ENCODE data around the gene DAGLA.
"Not testable (repeated sequence)": the region's sequence is repeated elsewhere in the genome, so short reads cannot be mapped to it uniquely, and the experiment has no call there.

The DAGLA gene, protein sequence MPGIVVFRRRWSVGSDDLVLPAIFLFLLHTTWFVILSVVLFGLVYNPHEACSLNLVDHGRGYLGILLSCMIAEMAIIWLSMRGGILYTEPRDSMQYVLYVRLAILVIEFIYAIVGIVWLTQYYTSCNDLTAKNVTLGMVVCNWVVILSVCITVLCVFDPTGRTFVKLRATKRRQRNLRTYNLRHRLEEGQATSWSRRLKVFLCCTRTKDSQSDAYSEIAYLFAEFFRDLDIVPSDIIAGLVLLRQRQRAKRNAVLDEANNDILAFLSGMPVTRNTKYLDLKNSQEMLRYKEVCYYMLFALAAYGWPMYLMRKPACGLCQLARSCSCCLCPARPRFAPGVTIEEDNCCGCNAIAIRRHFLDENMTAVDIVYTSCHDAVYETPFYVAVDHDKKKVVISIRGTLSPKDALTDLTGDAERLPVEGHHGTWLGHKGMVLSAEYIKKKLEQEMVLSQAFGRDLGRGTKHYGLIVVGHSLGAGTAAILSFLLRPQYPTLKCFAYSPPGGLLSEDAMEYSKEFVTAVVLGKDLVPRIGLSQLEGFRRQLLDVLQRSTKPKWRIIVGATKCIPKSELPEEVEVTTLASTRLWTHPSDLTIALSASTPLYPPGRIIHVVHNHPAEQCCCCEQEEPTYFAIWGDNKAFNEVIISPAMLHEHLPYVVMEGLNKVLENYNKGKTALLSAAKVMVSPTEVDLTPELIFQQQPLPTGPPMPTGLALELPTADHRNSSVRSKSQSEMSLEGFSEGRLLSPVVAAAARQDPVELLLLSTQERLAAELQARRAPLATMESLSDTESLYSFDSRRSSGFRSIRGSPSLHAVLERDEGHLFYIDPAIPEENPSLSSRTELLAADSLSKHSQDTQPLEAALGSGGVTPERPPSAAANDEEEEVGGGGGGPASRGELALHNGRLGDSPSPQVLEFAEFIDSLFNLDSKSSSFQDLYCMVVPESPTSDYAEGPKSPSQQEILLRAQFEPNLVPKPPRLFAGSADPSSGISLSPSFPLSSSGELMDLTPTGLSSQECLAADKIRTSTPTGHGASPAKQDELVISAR

DNA sequence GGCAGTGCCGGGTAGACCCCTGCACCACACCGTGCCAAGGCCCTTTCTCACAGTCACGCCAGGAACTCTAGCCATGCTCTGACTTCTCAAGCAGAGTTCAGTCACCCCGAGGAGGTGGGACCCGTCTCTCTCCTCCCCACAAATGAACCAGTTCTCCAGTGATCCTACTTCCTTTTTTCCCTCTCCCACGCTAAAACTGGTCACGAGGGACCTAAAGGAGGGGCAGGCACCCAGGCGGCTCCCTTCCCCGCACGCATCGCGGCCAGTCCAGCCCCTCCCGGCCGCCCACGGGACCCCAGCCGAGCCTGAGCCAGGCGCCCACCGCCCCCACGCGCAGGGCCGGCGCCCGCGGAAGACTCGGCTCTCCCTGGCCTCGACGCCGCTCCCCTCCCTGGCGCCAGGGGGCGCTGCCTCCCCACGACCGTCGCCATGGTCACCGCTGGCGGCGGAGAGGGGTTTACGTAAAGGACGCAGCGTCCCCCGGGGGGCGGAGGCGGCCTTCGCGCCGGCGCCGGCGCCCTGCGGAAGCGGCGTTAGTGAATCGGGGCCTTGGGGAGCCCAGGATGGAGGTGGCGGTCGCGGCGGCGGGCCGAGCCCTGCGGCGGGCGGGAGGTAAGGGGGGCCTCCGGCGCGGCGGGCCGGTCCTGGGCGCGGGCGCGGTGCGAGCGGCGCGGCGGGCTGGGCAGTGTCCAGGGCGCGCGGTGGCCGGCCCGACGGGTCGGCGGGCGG, at the start of gene DAGLA:
DAGLA (plus strand) TSS at position 499 of the 729 bp plus-strand sequence. CDS start 39,765 bp downstream, outside the sequence.
- peak; percentile 20 for DNase-seq

DNA sequence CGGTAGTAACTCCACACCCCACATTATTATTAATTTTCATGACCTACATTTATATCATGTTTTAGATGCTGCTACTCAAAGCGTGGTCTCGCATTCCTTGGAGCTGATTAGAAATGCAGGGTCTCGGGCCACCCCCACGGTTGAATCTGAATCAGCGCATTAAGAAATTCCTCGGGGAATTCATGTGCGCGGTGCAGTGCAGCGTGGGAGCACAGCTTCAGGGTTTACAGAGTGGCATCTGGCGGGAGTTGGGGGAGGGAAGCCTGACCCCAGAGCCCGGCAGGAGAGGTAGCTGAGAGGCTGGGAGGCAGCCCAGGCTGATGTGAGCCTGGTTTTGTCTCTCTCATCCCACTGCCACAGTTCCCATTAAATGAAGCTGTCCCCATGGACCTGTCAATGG, 48.1 kb upstream of the DAGLA start:
- no peak for DNase-seq

DNA sequence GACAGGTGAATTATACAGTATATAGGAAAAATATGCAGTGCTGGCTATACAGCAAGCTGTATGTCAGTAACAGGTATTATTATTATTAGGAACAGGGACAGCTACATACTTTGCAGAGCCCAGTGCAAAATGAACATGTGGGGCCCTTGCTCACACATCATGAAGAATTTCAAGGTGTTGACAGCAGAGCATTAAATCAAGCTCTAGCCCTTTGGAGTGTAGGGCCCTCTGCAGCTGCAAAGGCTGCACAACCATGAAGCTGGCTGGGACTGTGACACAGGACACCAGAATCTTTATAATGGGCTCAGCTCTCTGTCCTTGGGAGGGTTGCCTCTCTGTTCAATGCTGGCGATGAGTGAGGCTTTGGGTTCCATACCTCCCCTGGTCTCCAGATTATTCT, 44.9 kb upstream of the DAGLA start:
- no peak for DNase-seq

DNA sequence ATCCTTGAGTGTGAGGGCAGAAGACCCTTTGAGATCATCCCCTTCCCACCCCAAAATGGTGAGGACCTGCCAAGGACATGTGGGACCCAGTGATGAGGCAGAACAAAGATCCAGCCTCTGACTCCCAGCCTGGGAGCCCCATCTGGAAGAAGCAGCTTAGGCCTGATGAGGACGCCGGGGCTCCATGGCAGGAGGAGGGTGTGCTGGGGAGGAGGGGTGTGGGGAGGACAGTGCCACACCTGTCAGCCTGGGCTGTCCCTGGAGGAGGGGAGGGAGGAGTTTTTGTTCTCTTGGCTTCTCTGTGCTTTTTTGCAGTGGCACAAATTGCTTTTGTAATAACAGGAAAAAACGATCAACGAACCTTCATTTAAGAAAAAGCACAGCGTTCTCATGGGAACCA, 44.4 kb upstream of the DAGLA start:
- DNase-seq, result no peak

DNA sequence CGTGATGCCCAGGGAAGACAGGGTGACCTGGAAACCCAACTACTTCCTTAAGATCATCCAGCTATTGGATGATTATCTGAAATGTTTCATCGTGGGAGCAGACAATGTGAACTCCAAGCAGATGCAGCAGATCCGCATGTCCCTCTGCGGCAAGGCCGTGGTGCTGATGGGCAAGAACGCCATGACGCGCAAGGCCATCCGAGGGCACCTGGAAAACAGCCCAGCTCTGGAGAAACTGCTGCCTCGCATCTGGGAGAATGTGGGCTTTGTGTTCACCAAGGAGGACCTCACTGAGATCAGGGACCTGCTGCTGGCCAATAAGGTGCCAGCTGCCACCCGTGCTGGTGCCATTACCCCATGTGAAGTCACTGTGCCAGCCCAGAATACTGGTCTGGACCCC, 43.5 kb upstream of the DAGLA start:
- no peak for DNase-seq

DNA sequence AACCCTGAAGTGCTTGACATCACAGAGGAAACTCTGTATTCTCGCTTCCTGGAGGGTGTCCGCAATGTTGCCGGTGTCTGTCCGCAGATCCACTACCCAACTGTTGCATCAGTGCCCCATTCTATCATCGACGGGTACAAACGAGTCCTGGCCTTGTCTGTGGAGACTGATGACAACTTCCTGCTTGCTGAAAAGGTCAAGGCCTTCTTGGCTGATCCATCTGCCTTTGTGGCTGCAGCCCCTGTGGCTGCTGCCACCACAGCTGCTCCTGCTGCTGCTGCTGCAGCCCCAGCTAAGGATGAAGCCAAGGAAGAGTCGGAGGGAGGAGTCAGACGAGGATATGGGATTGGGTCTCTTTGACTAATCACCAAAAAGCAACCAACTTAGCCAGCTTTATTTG, 42.9 kb upstream of the DAGLA start:
- no peak for DNase-seq

DNA sequence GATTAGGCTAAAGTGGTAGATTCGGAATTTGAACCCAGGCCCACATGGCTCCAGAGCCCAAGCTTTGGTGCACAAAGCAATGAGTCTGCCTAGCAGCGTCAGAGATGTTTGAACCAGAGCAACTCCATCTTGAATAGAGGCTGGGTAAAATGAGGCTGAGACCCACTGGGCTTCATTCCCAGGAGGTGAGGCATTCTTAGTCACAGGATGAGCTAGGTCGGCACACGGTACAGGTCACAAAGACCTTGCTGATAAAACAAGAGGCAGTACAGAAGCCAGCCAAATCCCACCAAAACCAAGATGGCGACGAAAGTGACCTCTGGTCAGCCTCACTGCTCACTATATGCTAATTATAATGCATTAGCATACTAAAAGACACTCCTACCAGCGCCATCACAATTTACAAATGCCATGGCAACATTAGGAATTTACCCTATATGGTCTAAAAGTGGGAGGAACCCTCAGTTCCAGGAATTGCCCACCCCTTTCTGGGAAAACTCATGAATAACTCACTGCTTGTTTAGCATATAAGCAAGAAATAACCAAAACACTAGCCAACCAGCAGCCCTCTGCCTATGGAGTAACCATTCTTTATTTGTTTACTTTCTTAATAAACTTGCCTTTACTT, 40.3 kb upstream of the DAGLA start:
- no peak for DNase-seq

DNA sequence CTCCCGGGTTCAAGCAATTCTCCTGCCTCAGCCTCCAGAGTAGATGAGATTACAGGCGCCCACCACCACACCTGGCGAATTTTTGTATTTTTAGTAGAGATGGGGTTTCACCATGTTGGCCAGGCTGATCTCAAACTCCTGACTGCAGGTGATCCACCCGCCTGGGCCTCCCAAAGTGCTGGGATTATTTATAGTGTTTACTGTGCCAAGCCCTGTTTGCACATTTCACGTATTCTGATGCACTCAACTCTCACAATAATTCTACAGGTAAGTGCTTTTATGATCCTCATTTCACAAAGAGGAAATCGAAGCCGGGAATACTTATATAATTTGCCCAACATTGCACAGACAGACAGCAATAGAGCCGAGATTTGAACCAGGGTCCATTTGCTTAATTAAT, 38.0 kb upstream of the DAGLA start:
- no peak for DNase-seq

DNA sequence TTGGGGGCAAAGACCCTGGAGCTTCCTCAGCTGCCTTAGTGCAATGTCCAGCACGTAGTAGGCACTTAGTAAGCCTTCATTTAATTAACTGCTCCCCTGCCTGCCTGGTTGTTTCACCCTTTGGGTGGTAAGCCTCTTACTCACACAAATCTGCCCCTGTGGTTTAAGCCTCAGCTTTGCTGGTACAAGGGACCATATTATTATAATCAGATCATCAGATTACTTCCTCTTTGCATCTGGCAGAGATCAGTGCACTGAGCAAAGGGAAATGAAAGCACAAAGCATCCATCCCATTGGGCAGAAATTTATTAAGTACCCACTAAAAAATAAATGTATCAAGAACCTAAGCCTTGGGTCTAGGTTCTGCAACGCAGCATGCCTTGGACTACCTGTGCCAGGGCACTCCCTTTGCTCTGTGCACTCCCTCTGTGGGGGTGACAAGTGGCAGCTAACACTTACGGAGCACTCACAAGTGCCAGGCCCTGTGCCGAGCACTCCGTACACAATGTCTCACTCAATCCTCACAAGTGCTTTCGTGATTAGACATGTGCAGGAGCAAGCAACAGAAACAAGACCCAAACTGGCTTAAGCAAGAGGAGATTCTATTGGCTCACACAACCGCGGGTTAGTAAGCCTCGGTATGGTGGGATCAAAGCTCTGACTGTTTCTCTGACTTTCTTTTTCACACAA, 34.9 kb upstream of the DAGLA start:
- DNase-seq, result no peak

DNA sequence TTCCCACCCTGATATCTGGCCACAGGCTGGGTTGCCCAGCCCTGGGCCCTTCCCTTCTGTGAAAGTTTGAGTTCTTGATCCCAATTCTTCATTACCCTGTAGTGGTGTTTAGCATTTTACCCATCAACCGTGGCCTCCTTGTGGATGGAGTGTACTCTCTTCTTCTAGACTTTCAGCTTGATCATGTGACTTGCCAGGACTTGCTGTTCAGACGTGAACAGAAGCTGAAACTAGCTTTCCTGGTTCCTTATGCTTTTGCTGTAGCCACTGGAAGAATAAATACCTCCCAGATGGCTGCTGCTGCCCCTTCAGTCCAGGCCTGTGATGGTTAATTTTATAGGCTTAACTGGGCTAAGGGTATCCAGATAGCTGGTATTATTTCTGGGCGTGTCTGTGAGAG, 32.7 kb upstream of the DAGLA start:
- DNase-seq, result no peak

DNA sequence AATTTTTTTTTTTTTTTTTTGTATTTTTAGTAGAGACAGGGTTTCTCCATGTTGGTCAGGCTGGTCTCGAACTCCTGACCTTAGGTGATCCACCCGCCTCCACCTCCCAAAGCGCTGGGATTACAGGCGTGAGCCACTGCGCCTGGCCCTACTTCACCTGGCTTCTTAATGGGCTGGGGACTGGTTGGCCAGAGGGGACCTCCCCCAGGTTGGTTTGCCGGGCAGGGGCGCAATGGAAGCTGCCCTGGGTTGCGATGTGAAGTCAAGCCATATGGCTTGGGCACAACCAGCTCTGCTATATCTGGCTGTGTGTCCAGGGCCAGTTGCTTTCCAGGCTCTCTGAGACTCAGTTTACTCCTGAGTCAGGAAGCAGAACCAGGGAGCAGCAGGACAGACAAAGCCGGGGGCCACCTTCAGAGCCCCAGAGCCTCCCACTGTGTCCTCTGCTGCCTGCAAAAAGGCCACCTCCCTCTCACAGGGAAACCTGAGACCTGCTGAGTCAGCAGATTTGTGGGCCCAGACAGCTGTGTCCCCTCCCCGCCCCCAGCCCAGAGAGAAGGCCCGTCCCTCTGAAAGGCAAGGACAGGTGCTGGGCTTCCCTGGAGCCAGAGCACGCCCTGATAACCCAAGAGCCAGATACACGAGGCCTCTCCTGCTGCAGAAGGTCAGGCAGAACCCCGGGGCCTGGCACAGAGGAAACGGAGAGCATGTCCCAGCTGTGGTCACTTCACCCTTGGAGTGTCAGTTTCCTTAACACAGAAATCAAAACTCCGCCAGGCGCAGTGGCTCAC, 29.2 kb upstream of the DAGLA start:
- no peak for DNase-seq

DNA sequence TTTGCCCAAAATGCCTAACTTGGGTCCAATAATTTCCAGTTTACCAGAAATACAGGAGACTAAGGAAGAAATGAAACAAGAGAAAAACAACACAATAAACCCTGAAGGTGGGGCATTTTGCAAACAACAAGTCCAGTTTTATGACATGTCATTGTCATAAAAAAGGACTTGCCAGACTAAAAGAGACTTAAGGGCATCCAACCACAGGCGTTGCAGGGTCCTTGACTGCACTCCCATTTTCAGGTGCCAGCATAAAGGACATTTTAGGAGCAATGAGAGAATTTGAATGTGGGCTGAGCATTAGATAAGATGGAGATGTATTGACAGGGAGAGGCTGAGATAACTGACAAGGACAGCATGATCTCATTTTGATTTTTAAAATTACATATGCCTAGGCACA, 28.1 kb upstream of the DAGLA start:
- no peak for DNase-seq

DNA sequence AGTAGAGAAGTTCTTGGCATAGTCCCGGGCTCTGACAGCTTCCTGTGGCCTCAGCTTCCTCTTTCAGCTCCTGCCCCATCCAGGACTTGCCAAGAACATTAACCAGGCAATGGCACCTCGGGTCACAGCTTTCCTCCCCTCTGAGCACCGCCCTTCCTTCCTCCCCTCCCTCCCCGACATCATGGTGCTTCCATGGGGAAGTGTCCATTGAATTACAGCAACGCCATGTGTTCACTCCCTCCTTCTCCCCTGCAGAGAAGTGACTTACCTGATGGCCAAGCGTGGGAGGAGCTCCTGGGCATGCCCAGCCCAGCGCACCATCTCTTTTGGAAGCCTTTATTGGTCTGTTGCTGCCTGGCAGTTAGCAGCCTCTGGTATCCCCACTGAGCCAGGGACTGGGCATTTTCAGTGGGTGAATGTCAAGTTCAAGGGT, 25.8 kb upstream of the DAGLA start:
- DNase-seq, result no peak

DNA sequence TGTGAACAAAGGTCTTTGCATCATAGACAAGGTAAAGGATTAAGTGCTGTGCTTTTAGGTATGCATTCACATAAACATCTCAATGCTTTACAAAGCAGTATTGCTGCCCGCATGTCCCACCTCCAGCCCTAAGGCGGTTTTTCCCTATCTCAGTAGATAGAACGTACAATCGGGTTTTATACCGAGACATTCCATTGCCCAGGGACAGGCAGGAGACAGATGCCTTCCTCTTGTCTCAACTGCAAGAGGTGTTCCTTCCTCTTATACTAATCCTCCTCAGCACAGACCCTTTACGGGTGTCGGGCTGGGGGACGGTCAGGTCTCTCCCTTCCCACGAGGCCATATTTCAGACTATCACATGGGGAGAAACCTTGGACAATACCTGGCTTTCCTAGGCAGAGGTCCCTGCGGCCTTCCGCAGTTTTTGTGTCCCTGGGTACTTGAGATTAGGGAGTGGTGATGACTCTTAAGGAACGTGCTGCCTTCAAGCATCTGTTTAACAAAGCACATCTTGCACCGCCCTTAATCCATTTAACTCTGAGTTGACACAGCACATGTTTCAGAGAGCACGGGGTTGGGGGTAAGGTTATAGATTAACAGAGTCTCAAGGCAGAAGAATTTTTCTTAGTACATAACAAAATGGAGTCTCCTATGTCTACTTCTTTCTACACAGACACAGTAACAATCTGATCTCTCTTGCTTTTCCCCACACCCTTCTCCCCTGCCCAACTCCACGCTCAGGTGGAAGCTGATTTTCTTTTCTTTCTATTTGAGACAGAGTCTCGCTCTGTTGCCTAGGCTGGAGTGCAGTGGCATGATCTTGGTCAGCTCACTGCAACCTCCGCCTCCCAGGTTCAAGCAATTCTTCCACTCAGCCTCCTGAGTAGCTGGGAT, 24.7 kb upstream of the DAGLA start:
- not testable (repeated sequence) for DNase-seq

DNA sequence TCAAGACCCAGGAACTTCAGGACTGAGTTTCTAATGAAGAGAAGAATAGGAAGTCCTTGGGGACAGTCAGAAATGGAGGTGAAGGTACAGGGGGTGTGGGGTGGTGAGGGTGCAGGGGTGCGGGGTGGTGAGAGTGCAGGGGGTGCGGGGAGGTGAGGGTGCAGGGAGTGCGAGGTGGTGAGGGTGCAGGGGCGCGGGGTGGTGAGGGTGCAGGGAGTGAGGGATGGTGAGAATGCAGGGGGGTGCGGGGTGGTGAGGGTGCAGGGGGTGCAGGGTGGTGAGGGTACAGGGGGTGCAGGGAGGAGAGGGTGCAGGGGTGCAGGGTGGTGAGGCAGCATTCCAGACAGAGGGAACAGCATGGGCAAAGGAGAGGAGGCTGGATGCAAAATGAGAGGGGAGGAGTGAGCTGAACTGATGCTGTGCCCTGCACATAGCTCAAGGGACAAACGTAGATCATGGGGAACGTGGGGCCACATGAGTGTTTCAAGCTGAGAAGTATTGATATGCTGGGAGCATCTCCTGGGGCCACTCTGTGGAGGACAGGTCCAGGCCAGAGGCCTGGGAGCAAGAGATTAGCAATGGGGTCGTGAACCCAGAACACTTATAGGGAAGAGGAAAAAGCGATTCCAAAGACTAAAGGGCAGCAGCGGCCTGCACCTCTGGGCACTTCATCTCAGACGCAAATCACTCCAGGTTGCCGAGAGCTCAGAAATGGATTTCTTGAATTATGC, 23.7 kb upstream of the DAGLA start:
- no peak for DNase-seq

DNA sequence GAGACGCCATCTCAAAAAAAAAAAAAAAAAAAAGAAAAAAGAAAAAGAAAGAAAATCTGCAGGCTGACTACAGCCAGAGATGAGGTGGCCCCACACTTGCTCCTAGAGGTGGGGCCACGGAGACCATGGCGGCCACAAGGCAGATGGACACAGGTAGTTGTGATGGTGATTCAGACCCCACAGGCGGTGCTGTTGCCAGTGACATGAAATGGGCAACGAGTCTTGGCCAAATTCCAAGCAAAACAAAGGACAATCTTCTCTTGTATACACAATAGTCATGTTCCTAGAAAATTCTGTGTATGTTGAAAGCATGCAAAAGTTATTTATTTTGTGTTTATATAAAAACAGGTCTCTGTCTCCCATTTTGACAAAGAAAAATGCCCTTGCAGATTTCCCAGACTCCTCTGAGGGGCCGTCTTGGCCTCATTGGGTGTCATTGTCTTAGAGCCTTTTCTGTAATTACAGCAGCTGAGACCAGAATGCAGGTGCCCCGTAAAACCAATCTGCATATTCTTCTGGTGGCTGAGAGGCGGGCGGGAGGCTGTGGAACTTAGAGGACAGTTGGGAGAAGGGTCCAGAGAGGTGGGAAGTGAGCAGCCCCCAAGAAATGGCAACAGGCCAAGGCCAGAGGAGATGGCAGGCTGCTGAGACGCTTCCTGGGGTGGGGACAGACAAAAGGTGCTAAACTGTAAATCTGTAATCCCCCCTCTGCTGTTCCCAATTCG, 22.5 kb upstream of the DAGLA start:
- no peak for DNase-seq

DNA sequence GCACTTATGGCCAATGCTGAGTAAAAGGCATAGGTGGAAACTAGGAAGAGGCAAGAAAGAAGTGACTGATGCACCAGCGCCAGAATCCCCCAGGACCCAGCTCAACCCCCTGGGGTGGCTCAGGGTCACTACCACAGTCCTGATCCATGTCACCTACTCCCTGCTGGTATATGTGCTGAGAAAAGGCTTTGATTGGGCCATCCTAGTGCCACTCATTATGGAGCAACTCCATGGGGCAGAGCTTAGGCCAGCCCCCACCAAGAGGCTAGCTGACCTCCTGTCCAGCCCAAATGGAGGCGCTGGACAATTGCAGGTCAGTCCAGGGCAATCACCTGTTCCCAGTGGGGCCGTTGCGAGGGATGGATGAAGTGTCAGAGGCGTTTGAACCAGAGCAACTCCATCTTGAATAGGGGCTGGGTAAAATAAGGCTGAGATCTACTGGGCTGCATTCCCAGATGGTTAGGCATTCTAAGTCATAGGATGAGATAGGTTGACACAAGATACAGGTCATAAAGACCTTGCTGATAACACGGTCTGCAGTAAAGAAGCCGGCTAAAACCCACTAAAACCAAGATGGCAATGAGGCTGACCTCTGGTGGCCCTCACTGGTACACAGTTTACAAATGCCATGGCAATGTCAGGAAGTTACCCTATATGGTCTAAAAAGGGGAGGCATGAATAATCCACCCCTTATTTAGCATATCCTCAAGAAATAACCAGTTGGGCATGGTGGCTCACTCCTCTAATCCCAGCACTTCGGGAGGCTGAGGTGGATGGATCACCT, 20.6 kb upstream of the DAGLA start:
- DNase-seq, result no peak

DNA sequence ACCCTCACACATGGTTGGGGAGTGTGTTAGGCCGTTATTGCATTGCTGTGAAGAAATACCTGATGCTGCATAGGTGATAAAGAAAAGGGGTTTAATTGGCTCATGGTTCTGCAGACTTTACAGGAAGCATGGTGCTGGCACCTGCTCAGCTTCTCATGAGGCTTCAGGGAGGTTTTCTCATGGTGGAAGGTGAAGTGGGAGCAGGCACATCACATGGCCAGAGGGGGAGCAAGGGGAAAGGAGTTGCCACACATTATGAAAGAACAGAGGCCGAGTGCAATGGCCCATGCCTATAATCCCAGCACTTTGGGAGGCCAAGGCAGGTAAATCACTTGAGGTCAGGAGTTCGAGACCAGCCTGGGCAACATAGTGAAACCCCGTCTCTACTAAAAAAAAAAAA, 19.2 kb upstream of the DAGLA start:
- not testable (repeated sequence) for DNase-seq

Data from NCI-H1694 (cell line).